ENCODE results near the gene AMZ1. TPM values are rescaled to one million over a fixed set of nuclear protein-coding genes. Genes with fewer than 3 reads are reported as not detected.

Gene AMZ1
- total RNA-seq, 4 donors from 2014 or later: under 0.01 to 1.2 (median 0.53) TPM

DNA sequence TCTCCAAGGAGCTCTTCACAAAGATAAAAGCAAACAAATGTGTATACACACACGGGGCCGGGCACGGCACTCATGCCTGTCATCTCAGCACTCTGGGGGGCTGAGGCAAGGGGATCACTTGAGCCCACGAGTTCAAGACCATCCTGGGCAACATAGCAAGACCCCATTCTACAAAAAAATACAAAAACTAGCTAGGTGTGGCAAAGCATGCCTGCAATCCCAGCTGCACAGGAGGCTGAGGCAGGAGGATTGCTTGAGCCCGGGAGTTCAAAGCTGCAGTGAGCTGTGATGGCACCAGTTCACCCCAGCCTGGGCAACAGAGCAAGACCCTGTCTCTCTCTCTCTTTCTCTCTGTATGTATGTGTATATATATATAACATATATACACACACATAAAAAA is 33.9 kb upstream of the AMZ1 start:
- Histone ChIP-seq H3K9me3 (no peaks in the 10 kb centered on the region), H3K27ac (replicated peaks in 1 of 4) (no peak overlapping the region), H3K36me3 (peaks cover 0 to 80% (median 70%) of the 10 kb centered on the region in 4 donors), H3K4me3 (no peak overlapping the region), H3K27me3 (no peaks in the 10 kb centered on the region), H3K4me1 (no peaks in the 10 kb centered on the region)
- DNase-seq (ENCODE audit: extremely low spot score): no peak
- 83% methylated on average over 5 of the region's 5 CpGs for WGBS
- TF ChIP-seq POLR2A (IDR thresholded peaks at IDR 0.05; ENCODE audit: low read depth) (no peak), POLR2AphosphoS5 (IDR thresholded peaks at IDR 0.05) (no peak), EP300 (IDR thresholded peaks at IDR 0.05) (no peak)
- TF ChIP-seq, protein P1, sequence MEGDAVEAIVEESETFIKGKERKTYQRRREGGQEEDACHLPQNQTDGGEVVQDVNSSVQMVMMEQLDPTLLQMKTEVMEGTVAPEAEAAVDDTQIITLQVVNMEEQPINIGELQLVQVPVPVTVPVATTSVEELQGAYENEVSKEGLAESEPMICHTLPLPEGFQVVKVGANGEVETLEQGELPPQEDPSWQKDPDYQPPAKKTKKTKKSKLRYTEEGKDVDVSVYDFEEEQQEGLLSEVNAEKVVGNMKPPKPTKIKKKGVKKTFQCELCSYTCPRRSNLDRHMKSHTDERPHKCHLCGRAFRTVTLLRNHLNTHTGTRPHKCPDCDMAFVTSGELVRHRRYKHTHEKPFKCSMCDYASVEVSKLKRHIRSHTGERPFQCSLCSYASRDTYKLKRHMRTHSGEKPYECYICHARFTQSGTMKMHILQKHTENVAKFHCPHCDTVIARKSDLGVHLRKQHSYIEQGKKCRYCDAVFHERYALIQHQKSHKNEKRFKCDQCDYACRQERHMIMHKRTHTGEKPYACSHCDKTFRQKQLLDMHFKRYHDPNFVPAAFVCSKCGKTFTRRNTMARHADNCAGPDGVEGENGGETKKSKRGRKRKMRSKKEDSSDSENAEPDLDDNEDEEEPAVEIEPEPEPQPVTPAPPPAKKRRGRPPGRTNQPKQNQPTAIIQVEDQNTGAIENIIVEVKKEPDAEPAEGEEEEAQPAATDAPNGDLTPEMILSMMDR (IDR thresholded peaks at IDR 0.05): no peak
- intact Hi-C loops (cut with DNase I): no loop called here

DNA sequence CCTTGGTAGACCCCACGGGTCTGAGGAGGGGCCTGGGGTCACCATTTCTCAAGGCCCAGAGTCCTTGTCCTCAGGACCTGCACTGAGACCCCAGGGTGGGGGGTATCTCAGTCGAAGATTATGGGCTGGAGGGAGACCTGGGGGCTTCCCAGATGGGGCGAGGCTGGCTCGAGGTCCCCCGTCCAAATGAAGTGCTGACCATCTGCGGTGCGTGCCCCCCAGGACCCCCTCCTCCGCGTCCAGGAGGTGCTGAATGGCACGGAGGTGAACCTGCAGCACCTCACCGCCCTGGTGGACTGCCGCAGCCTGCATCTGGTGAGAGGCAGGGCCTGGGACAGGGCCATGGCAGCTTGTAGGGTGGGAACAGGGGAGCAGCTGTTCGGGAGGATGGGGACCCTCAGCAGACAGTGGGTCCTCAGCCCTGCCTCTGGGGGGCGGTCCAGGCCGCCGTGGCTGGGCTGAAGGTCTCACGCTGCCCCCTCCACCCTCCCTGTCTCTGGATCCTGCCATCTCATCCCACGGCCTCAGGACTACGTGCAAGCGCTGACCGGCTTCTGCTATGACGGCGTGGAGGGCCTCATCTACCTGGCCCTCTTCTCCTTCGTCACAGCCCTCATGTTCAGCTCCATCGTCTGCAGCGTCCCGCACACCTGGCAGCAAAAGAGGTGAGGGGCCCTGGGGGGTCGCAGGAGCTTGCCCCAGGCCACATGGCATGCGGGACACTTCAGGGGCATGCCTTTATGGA is 32.0 kb upstream of the AMZ1 start:
- Histone ChIP-seq H3K4me1 (no peaks in the 10 kb centered on the region), H3K36me3 (peaks cover 0 to 83% (median 63%) of the 10 kb centered on the region in 4 donors), H3K27me3 (no peaks in the 10 kb centered on the region), H3K4me3 (no peak overlapping the region), H3K27ac (replicated peaks in 1 of 4) (no peak overlapping the region), H3K9me3 (no peaks in the 10 kb centered on the region)
- TF ChIP-seq POLR2A (IDR thresholded peaks at IDR 0.05; ENCODE audit: low read depth): no peak
- TF ChIP-seq POLR2AphosphoS5 (IDR thresholded peaks at IDR 0.05): no peak
- TF ChIP-seq EP300 (IDR thresholded peaks at IDR 0.05): no peak
- TF ChIP-seq, protein P1 (IDR thresholded peaks at IDR 0.05): no peak
- intact Hi-C loops (cut with DNase I): no loop called here
- no peak for DNase-seq (ENCODE audit: extremely low spot score)
- 97% methylated on average over 20 of the region's 29 CpGs for WGBS

DNA sequence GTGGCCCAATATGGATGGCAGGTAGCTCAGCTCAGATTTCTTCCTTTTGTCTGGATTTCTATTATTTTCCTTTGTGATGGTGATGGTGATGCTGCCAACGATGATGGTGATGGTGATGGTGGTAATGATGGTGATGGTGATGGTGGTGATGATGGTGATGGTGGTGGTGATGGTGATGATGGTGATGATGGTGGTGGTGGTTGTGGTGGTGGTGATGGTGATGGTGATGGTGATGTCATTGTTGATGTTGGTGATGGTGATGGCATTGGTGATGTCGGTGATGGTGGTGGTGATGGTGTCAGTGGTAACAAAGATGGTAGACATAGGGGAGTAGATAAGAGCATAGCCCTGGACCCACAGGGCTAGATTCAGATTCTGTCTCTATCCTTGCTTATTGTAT is 30.8 kb upstream of the AMZ1 start:
- Histone ChIP-seq H3K27me3 (no peaks in the 10 kb centered on the region), H3K4me3 (no peak overlapping the region), H3K36me3 (peaks cover 0 to 83% (median 62%) of the 10 kb centered on the region in 4 donors), H3K9me3 (no peaks in the 10 kb centered on the region), H3K4me1 (peaks cover 0 to 2% (median 0%) of the 10 kb centered on the region in 4 donors), H3K27ac (replicated peaks in 1 of 4) (no peak overlapping the region)
- TF ChIP-seq POLR2AphosphoS5 (IDR thresholded peaks at IDR 0.05): no peak
- TF ChIP-seq EP300 (IDR thresholded peaks at IDR 0.05): no peak
- no peak for TF ChIP-seq POLR2A (IDR thresholded peaks at IDR 0.05; ENCODE audit: low read depth)
- TF ChIP-seq, protein P1 (IDR thresholded peaks at IDR 0.05): no peak
- intact Hi-C loops (cut with DNase I): no loop called here
- WGBS: 50% methylated on average over 2 of the region's 2 CpGs
- no peak for DNase-seq (ENCODE audit: extremely low spot score)

DNA sequence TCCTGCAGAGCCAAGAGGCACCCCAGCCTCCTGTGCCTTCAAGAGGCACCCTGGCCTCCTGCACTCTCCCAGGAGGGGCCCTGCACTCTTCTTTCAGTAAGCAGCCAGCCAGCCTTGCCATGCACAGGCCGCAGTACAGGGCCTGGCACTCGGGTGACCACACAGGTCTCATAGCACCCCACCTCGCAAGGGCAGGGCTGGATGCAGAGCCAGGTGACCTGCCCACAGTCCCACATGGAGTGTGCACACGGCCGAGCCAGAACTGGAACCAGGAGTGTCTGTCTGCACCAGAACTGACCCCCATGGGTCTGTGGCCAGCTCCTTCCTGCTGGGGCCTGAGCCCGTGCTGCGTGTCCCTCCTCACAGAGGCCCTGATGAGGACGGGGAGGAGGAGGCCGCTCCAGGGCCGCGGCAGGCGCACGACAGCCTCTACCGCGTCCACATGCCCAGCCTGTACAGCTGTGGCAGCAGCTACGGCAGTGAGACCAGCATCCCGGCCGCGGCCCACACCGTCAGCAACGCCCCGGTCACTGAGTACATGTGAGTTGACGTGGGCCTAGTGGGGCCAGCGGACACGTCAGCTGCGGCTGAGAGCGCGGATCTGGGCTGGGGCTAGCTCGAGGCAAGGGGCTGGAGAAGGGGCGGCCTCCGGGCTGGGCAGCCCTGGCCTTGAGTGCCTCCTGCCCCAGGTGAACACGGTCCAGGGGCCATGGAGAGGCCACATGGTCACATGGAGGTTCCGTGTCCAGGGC is 29.9 kb upstream of the AMZ1 start:
- no peak for DNase-seq (ENCODE audit: extremely low spot score)
- Histone ChIP-seq H3K27ac (replicated peaks in 1 of 4) (no peak overlapping the region), H3K9me3 (no peaks in the 10 kb centered on the region), H3K4me3 (no peak overlapping the region), H3K27me3 (no peaks in the 10 kb centered on the region), H3K4me1 (peaks cover 7 to 11% (median 8%) of the 10 kb centered on the region in 4 donors), H3K36me3 (peaks cover 0 to 77% (median 60%) of the 10 kb centered on the region in 4 donors)
- TF ChIP-seq POLR2AphosphoS5 (IDR thresholded peaks at IDR 0.05) (no peak), EP300 (IDR thresholded peaks at IDR 0.05) (no peak), POLR2A (IDR thresholded peaks at IDR 0.05; ENCODE audit: low read depth) (no peak)
- TF ChIP-seq, protein P1 (IDR thresholded peaks at IDR 0.05): no peak
- WGBS: no CpG with 5 or more reads among the region's 33 CpGs
- intact Hi-C loops (cut with DNase I): no loop called here
